Measurements from ENCODE around the gene UGT2B17.
"Not testable (repeated sequence)": the region's sequence is repeated elsewhere in the genome, so short reads cannot be mapped to it uniquely, and the experiment has no call there.

UGT2B17 gene

GRCh38 chr4:68592673-68593072 lies 16.6 kb upstream of the UGT2B17 start:
- Histone ChIP-seq H3K4me3 (ENCODE audit: insufficient read depth, low read depth, low read length) (no peak overlapping the region), H3K36me3 (ENCODE audit: control insufficient read depth, insufficient read depth, low read length) (no peaks in the 10 kb centered on the region), H3K9me3 (ENCODE audit: control insufficient read depth, low read length) (no peaks in the 10 kb centered on the region), H3K4me1 (ENCODE audit: control insufficient read depth, insufficient read depth, low read length) (no peaks in the 10 kb centered on the region), H3K27me3 (ENCODE audit: control insufficient read depth, insufficient read depth, low read length, poor library complexity, severe bottlenecking) (no peaks in the 10 kb centered on the region), H3K27ac (ENCODE audit: insufficient read depth, low read depth, low read length, poor library complexity, severe bottlenecking) (no peak overlapping the region)
- 94 to 97% methylated on average over 1 of the region's 1 CpG for WGBS, 2 experiments

GRCh38 chr4:68591204-68591603 lies 15.1 kb upstream of the UGT2B17 start:
- no peak overlapping the region for H3K4me3 ChIP-seq (ENCODE audit: insufficient read depth, low read depth, low read length)
- H3K27me3 ChIP-seq (ENCODE audit: control insufficient read depth, insufficient read depth, low read length, poor library complexity, severe bottlenecking): no peaks in the 10 kb centered on the region
- no peaks in the 10 kb centered on the region for H3K36me3 ChIP-seq (ENCODE audit: control insufficient read depth, insufficient read depth, low read length)
- no peak overlapping the region for H3K27ac ChIP-seq (ENCODE audit: insufficient read depth, low read depth, low read length, poor library complexity, severe bottlenecking)
- 84 to 100% methylated on average over 1 of the region's 1 CpG for WGBS, 2 experiments
- H3K9me3 ChIP-seq (ENCODE audit: control insufficient read depth, low read length): no peaks in the 10 kb centered on the region
- H3K4me1 ChIP-seq (ENCODE audit: control insufficient read depth, insufficient read depth, low read length): no peaks in the 10 kb centered on the region

GRCh38 chr4:68589790-68590189 lies 13.7 kb upstream of the UGT2B17 start:
- no peaks in the 10 kb centered on the region for H3K36me3 ChIP-seq (ENCODE audit: control insufficient read depth, insufficient read depth, low read length)
- no peaks in the 10 kb centered on the region for H3K4me1 ChIP-seq (ENCODE audit: control insufficient read depth, insufficient read depth, low read length)
- H3K9me3 ChIP-seq (ENCODE audit: control insufficient read depth, low read length): no peaks in the 10 kb centered on the region
- H3K27me3 ChIP-seq (ENCODE audit: control insufficient read depth, insufficient read depth, low read length, poor library complexity, severe bottlenecking): no peaks in the 10 kb centered on the region
- H3K4me3 ChIP-seq (ENCODE audit: insufficient read depth, low read depth, low read length): no peak overlapping the region
- H3K27ac ChIP-seq (ENCODE audit: insufficient read depth, low read depth, low read length, poor library complexity, severe bottlenecking): no peak overlapping the region

GRCh38 chr4:68582339-68582717 lies 6.2 kb upstream of the UGT2B17 start:
- Histone ChIP-seq H3K4me1 (ENCODE audit: control insufficient read depth, insufficient read depth, low read length) (no peaks in the 10 kb centered on the region), H3K27me3 (ENCODE audit: control insufficient read depth, insufficient read depth, low read length, poor library complexity, severe bottlenecking) (no peaks in the 10 kb centered on the region), H3K4me3 (ENCODE audit: insufficient read depth, low read depth, low read length) (no peak overlapping the region), H3K36me3 (ENCODE audit: control insufficient read depth, insufficient read depth, low read length) (no peaks in the 10 kb centered on the region), H3K27ac (ENCODE audit: insufficient read depth, low read depth, low read length, poor library complexity, severe bottlenecking) (no peak overlapping the region), H3K9me3 (ENCODE audit: control insufficient read depth, low read length) (no peaks in the 10 kb centered on the region)
- WGBS, 2 experiments: 89 to 95% methylated on average over 4 of the region's 4 CpGs

GRCh38 chr4:68581383-68582338 lies 5.5 kb upstream of the UGT2B17 start:
- 92 to 97% methylated on average over 6 of the region's 6 CpGs for WGBS, 2 experiments
- Histone ChIP-seq H3K4me3 (ENCODE audit: insufficient read depth, low read depth, low read length) (no peak overlapping the region), H3K27ac (ENCODE audit: insufficient read depth, low read depth, low read length, poor library complexity, severe bottlenecking) (no peak overlapping the region), H3K9me3 (ENCODE audit: control insufficient read depth, low read length) (no peaks in the 10 kb centered on the region), H3K27me3 (ENCODE audit: control insufficient read depth, insufficient read depth, low read length, poor library complexity, severe bottlenecking) (no peaks in the 10 kb centered on the region), H3K36me3 (ENCODE audit: control insufficient read depth, insufficient read depth, low read length) (no peaks in the 10 kb centered on the region), H3K4me1 (ENCODE audit: control insufficient read depth, insufficient read depth, low read length) (no peaks in the 10 kb centered on the region)

GRCh38 chr4:68577590-68577989 lies 1.5 kb upstream of the UGT2B17 start:
- Histone ChIP-seq H3K4me1 (ENCODE audit: control insufficient read depth, insufficient read depth, low read length) (no peaks in the 10 kb centered on the region), H3K27me3 (ENCODE audit: control insufficient read depth, insufficient read depth, low read length, poor library complexity, severe bottlenecking) (no peaks in the 10 kb centered on the region), H3K9me3 (ENCODE audit: control insufficient read depth, low read length) (no peaks in the 10 kb centered on the region), H3K27ac (ENCODE audit: insufficient read depth, low read depth, low read length, poor library complexity, severe bottlenecking) (no peak overlapping the region), H3K36me3 (ENCODE audit: control insufficient read depth, insufficient read depth, low read length) (no peaks in the 10 kb centered on the region), H3K4me3 (ENCODE audit: insufficient read depth, low read depth, low read length) (no peak overlapping the region)
- WGBS, 2 experiments: 92 to 96% methylated on average over 3 of the region's 3 CpGs

GRCh38 chr4:68575636-68576035 lies 486 bp downstream of the UGT2B17 start:
- H3K36me3 ChIP-seq (ENCODE audit: control insufficient read depth, insufficient read depth, low read length); H3K27me3 ChIP-seq (ENCODE audit: control insufficient read depth, insufficient read depth, low read length, poor library complexity, severe bottlenecking); H3K27ac ChIP-seq (ENCODE audit: insufficient read depth, low read depth, low read length, poor library complexity, severe bottlenecking); H3K4me1 ChIP-seq (ENCODE audit: control insufficient read depth, insufficient read depth, low read length); H3K4me3 ChIP-seq (ENCODE audit: insufficient read depth, low read depth, low read length); H3K9me3 ChIP-seq (ENCODE audit: control insufficient read depth, low read length): not testable (repeated sequence)
- 93 to 95% methylated on average over 5 of the region's 5 CpGs for WGBS, 2 experiments

- WGBS, 2 experiments: no CpG with 5 or more reads among the region's 1 CpG
- H3K36me3 ChIP-seq (ENCODE audit: control insufficient read depth, insufficient read depth, low read length): no peaks in the 10 kb centered on the region
- H3K4me1 ChIP-seq (ENCODE audit: control insufficient read depth, insufficient read depth, low read length): no peaks in the 10 kb centered on the region
- no peaks in the 10 kb centered on the region for H3K9me3 ChIP-seq (ENCODE audit: control insufficient read depth, low read length)
- H3K27me3 ChIP-seq (ENCODE audit: control insufficient read depth, insufficient read depth, low read length, poor library complexity, severe bottlenecking): no peaks in the 10 kb centered on the region
- H3K27ac ChIP-seq (ENCODE audit: insufficient read depth, low read depth, low read length, poor library complexity, severe bottlenecking): no peak overlapping the region
- H3K4me3 ChIP-seq (ENCODE audit: insufficient read depth, low read depth, low read length): no peak overlapping the region
These were observed 1.0 kb downstream of the UGT2B17 start for GRCh38 chr4:68575081-68575480.

GRCh38 chr4:68572653-68573170 lies 3.4 kb downstream of the UGT2B17 start:
- Histone ChIP-seq H3K27ac (ENCODE audit: insufficient read depth, low read depth, low read length, poor library complexity, severe bottlenecking) (no peak overlapping the region), H3K9me3 (ENCODE audit: control insufficient read depth, low read length) (no peaks in the 10 kb centered on the region), H3K4me3 (ENCODE audit: insufficient read depth, low read depth, low read length) (no peak overlapping the region), H3K36me3 (ENCODE audit: control insufficient read depth, insufficient read depth, low read length) (no peaks in the 10 kb centered on the region), H3K4me1 (ENCODE audit: control insufficient read depth, insufficient read depth, low read length) (no peaks in the 10 kb centered on the region), H3K27me3 (ENCODE audit: control insufficient read depth, insufficient read depth, low read length, poor library complexity, severe bottlenecking) (no peaks in the 10 kb centered on the region)
- 90 to 99% methylated on average over 3 of the region's 3 CpGs for WGBS, 2 experiments

GRCh38 chr4:68570122-68570507 lies 6.0 kb downstream of the UGT2B17 start:
- Histone ChIP-seq H3K9me3 (ENCODE audit: control insufficient read depth, low read length) (no peaks in the 10 kb centered on the region), H3K27ac (ENCODE audit: insufficient read depth, low read depth, low read length, poor library complexity, severe bottlenecking) (no peak overlapping the region), H3K36me3 (ENCODE audit: control insufficient read depth, insufficient read depth, low read length) (no peaks in the 10 kb centered on the region), H3K4me1 (ENCODE audit: control insufficient read depth, insufficient read depth, low read length) (no peaks in the 10 kb centered on the region), H3K4me3 (ENCODE audit: insufficient read depth, low read depth, low read length) (no peak overlapping the region), H3K27me3 (ENCODE audit: control insufficient read depth, insufficient read depth, low read length, poor library complexity, severe bottlenecking) (no peaks in the 10 kb centered on the region)
- 95 to 97% methylated on average over 4 of the region's 4 CpGs for WGBS, 2 experiments

All from ectodermal cell (in vitro differentiated cells).